Adrenal gland (tissue), 12 donors: ENCODE measurements around the gene PIP4K2C. TPM values are rescaled to one million over a fixed set of nuclear protein-coding genes. Genes with fewer than 3 reads are reported as not detected.

ENCODE experiments used
- DNase-seq, 7 donors: peaks; one replicate each; pipeline ENCODE4 v3.0.0-alpha.2; 2019 to 2020
- H3K27ac ChIP-seq, 5 donors: fragments of 200-600 bp; sonication (generic) in 4 of 5; 1 replicate in 3 of 5; 2 replicates in 2 of 5; pipeline versions ENCODE4 v1.5.1 to v1.8.0; 2016 to 2020; ENCODE audit warnings: mild to moderate bottlenecking in 1 of 5
- H3K27me3 ChIP-seq: fragments of 200-600 bp; 2 replicates; pipeline ENCODE4 v1.8.0; 2021
- H3K36me3 ChIP-seq, 2 donors: fragments of 200-600 bp; replicated peaks in 1 of 2; 1 replicate in 1 of 2; 2 replicates in 1 of 2; pipeline versions ENCODE4 v1.5.1 to v1.8.0; 2018 to 2022
- H3K4me1 ChIP-seq, 2 donors: fragments of 200-600 bp; replicated peaks in 1 of 2; 1 replicate in 1 of 2; 2 replicates in 1 of 2; pipeline versions ENCODE4 v1.5.1 to v1.8.0; 2018 to 2021
- H3K4me3 ChIP-seq, 4 donors: fragments of 200-600 bp; sonication (generic) in 3 of 4; one replicate each; pipeline ENCODE4 v1.5.1; 2016 to 2018
- H3K9me3 ChIP-seq, 3 donors: fragments of 200-600 bp; sonication (generic) in 1 of 3; replicated peaks in 1 of 3; 1 replicate in 2 of 3; 2 replicates in 1 of 3; pipeline versions ENCODE4 v1.5.1 to v1.8.0; 2016 to 2021
- CTCF ChIP-seq, 6 experiments: fragments of 450-650 bp in 4 of 6; fragments of 200-600 bp in 2 of 6; sonication (generic) in 1 of 6; IDR thresholded peaks; 1 replicate in 5 of 6; 2 replicates in 1 of 6; pipeline versions ENCODE4 v1.5.1 to v1.8.0; 2016 to 2021; ENCODE audit warnings: antibody characterized with exemption in 6 of 6, mild to moderate bottlenecking in 2 of 6, moderate library complexity in 1 of 6
- POLR2A ChIP-seq, 2 donors: fragments of 450-650 bp; IDR thresholded peaks; one replicate each; pipeline ENCODE4 v1.6.1; 2017; ENCODE audit warnings: antibody characterized with exemption in 2 of 2, mild to moderate bottlenecking in 2 of 2, moderate library complexity in 1 of 2
- WGBS, 4 donors: extraction: QIAGEN DNeasy Blood & Tissue Kit in 2 of 4; methylation state at CpG; one replicate each; pipeline versions ENCODE4 v1.1.5 to v1.1.7; 2013 to 2017; 5-methylcytosine and 5-hydroxymethylcytosine counted together
- intact Hi-C, 2 donors: fragments of 100-400 bp; cut with DNase I; formaldehyde crosslinking; loops; one replicate each; pipeline versions ENCODE4 v1.14.1 to v1.15.0; 2022 to 2023
- polyA plus RNA-seq, 3 donors: library from polyadenylated mRNA; stranded (reverse); fragments of 200-250 nt in 2 of 3; fragments of 350-450 nt in 1 of 3; fragmentation: Illumina TruSeq in 1 of 3; extraction: RNeasy Lipid Tissue Mini Kit (QIAGEN cat#74804) in 1 of 3; gene quantifications; one replicate each; pipeline ENCODE4 v1.2.3, GENCODE V29; 2013 to 2014
- total RNA-seq, 9 donors: library from RNA; depleted of rRNA in 4 of 9; stranded (reverse); fragments of >200 nt in 4 of 9; fragments of 120-200 nt in 1 of 9; fragmentation: NEBNext Ultra II Directional in 1 of 9; extraction: Animal tissue kit (Norgen Biotek cat#: 25700) in 1 of 9; gene quantifications; one replicate each; pipeline versions ENCODE4 v1.1.0 to v1.2.4, GENCODE V29; 2013 to 2023
- donor health status: healthy with polysubstance abuse.
- donor health status: Bipolar disorder and iron deficiency.
- donor health status: DM: yes; HTN: yes; CAD: no.
- donor health status: DM: no; HTN: no; CAD: no.
- donor health status: DM: no; HTN: no; CAD: no.
- donor health status: DM: yes; HTN: yes; CAD: no.

PIP4K2C gene
- total and polyA plus RNA-seq, 12 donors: 8.1 to 75.9 (median 28.2) TPM

DNA sequence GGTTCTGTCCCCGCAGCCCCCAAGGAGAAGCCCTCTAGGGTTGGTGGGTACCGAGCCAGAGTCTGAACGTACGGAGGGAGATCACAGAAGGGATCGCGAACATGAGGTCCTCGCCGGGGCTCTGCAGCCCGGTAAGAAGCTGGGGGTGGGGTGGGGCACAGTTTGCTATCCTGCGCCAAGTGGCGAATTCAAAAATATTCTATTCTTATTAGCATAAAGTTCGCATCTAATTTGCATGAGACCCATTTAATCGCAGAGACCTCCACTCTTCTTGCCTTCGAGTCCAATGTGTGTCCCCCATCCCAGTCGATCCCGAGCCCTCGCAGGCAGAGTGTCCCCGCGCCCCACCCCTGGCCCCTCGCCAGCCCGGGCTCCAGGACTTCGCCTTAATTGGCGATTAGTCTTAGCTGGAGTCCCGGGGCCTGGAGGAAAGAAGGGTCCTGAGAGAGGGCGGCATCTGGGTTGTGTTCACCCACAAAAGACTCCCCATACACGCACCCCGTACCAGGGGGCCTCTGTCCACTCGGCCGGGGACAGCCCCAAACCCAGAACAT lies 19.6 kb downstream of the PIP4K2C start:
- TF ChIP-seq CTCF (IDR thresholded peaks at IDR 0.05) (no peak), POLR2A (IDR thresholded peaks at IDR 0.05) (no peak)
- intact Hi-C loops: no loop called here
- H3K36me3 ChIP-seq: peaks cover 0 to 13% of the 10 kb centered on the region in 2 donors
- H3K27ac ChIP-seq: peak overlapping the region in 3 of 5 donors; percentile 60 to 90 (median 66)
- no peaks in the 10 kb centered on the region for H3K27me3 ChIP-seq
- peak overlapping the region in 2 of 4 donors; percentile 53 to 90 for H3K4me3 ChIP-seq
- peaks cover 9 to 12% of the 10 kb centered on the region in 2 donors for H3K4me1 ChIP-seq
- DNase-seq: peak in 1 of 7 donors; percentile 25
- H3K9me3 ChIP-seq: no peaks in the 10 kb centered on the region
- WGBS, 4 donors: 27 to 42% (median 33%) methylated on average over 18 to 29 of the region's 29 CpGs

- TF ChIP-seq POLR2A (IDR thresholded peaks at IDR 0.05) (peak in 1 of 2 donors; percentile 18), CTCF (IDR thresholded peaks at IDR 0.05) (no peak)
Observed at GRCh38 chr12:57611108-57611826, 20.3 kb downstream of the PIP4K2C start, which contains the start of gene ARHGEF25. Gene ARHGEF25 (plus strand): TSS chr12:57611435. CDS start chr12:57611895, 460 bp downstream.

GRCh38 chr12:57611827-57612710 lies 21.1 kb downstream of the PIP4K2C start:
- H3K4me3 ChIP-seq: peak overlapping the region in 2 of 4 donors; percentile 53 to 90
- no peak for TF ChIP-seq POLR2A (IDR thresholded peaks at IDR 0.05)
- no peak for TF ChIP-seq CTCF (IDR thresholded peaks at IDR 0.05)
- DNase-seq: no peak
- H3K27me3 ChIP-seq: no peaks in the 10 kb centered on the region
- intact Hi-C loops: no loop called here
- H3K9me3 ChIP-seq: no peaks in the 10 kb centered on the region
- H3K4me1 ChIP-seq: peaks cover 5 to 8% of the 10 kb centered on the region in 2 donors
- peaks cover 0 to 7% of the 10 kb centered on the region in 2 donors for H3K36me3 ChIP-seq
- 13 to 59% (median 28%) methylated on average over 4 to 23 of the region's 23 CpGs for WGBS, 4 donors
- H3K27ac ChIP-seq: peak overlapping the region in 2 of 5 donors; percentile 66 to 90

More at GRCh38 chr12:57611108-57611826, 20.3 kb downstream of the PIP4K2C start, which contains the start of gene ARHGEF25:
- no peaks in the 10 kb centered on the region for H3K9me3 ChIP-seq
- H3K36me3 ChIP-seq: peaks cover 0 to 13% of the 10 kb centered on the region in 2 donors
- H3K4me3 ChIP-seq: peak within 1 kb of the TSS in 2 of 4 donors; percentile 53 to 90
- intact Hi-C loops: no loop called here
- peak within 1 kb of the TSS in 3 of 5 donors; percentile 60 to 90 (median 66) for H3K27ac ChIP-seq
- DNase-seq: peak in 6 of 7 donors; percentile 42 to 60 (median 56)
- H3K27me3 ChIP-seq: no peaks in the 10 kb centered on the region
- H3K4me1 ChIP-seq: peaks cover 5 to 8% of the 10 kb centered on the region in 2 donors
- 0 to 10% (median 2%) methylated on average over 2 to 54 of the region's 55 CpGs for WGBS, 4 donors
